SK-N-SH treated with all-trans-retinoic acid at 6 μM for 48 hours (cell line): Measurements from ENCODE around the gene AUTS2.
A peak's percentile ranks its signal among the peaks of the same experiment; 100 is the strongest.

Source experiments
- ATAC-seq: fragments of 200-7000 bp; cut with Tn5 transposase; 3 replicates; pipeline ENCODE4 v1.9.1; 2020; ENCODE audit warnings: mild to moderate bottlenecking, moderate library complexity
- ARNTL ChIP-seq: fragments of 450-650 bp; formaldehyde crosslinking; IDR thresholded peaks from 2 replicates; pipeline ENCODE4 v1.5.0; 2020; ENCODE audit warnings: low read depth, mild to moderate bottlenecking, moderate library complexity, borderline replicate concordance
- BACH2 ChIP-seq: fragments of 250-450 bp; sonication (Bioruptor Pico); IDR thresholded peaks from 2 replicates; pipeline ENCODE4 v1.9.0; 2021; ENCODE audit warnings: mild to moderate bottlenecking, borderline replicate concordance
- CSDC2 ChIP-seq: fragments of 250-450 bp; sonication (Bioruptor Pico); IDR thresholded peaks from 2 replicates; pipeline ENCODE4 v1.5.0; 2020; ENCODE audit warnings: mild to moderate bottlenecking, moderate library complexity
- ESRRG ChIP-seq: fragments of 250-450 bp; sonication (Bioruptor Pico); IDR thresholded peaks from 2 replicates; pipeline ENCODE4 v1.6.1; 2021; ENCODE audit warnings: mild to moderate bottlenecking
- ISL1 ChIP-seq: fragments of 250-450 bp; sonication (Bioruptor Pico); IDR thresholded peaks from 2 replicates; pipeline ENCODE4 v2.1.2; 2022; ENCODE audit warnings: mild to moderate bottlenecking, moderate library complexity
- PPARA ChIP-seq: fragments of 250-450 bp; sonication (Bioruptor Pico); IDR thresholded peaks from 2 replicates; pipeline ENCODE4 v1.5.0; 2020; ENCODE audit warnings: mild to moderate bottlenecking, borderline replicate concordance
- SNAI2 ChIP-seq: fragments of 250-450 bp; sonication (Bioruptor Pico); IDR thresholded peaks from 2 replicates; pipeline ENCODE4 v1.5.0; 2020; ENCODE audit warnings: mild to moderate bottlenecking, moderate library complexity
- TCF4 ChIP-seq: fragments of 250-450 bp; sonication (Bioruptor Pico); IDR thresholded peaks from 2 replicates; pipeline ENCODE4 v1.8.0; 2021; ENCODE audit warnings: mild to moderate bottlenecking, moderate library complexity, borderline replicate concordance
- TOX ChIP-seq: fragments of 250-450 bp; sonication (Bioruptor Pico); IDR thresholded peaks from 2 replicates; pipeline ENCODE4 v1.8.0; 2021; ENCODE audit warnings: mild to moderate bottlenecking, moderate library complexity, borderline replicate concordance
- ZFP3 ChIP-seq: fragments of 250-450 bp; sonication (Bioruptor Pico); IDR thresholded peaks from 2 replicates; pipeline ENCODE4 v1.5.0; 2020; ENCODE audit warnings: mild to moderate bottlenecking, moderate library complexity
- ZFP30 ChIP-seq: fragments of 450-650 bp; formaldehyde crosslinking; IDR thresholded peaks from 2 replicates; pipeline ENCODE4 v1.5.0; 2022; ENCODE audit warnings: mild to moderate bottlenecking, moderate library complexity
- ZNF70 ChIP-seq: fragments of 450-650 bp; formaldehyde crosslinking; IDR thresholded peaks from 2 replicates; pipeline ENCODE4 v1.5.0; 2020; ENCODE audit warnings: mild to moderate bottlenecking, moderate library complexity
- ZNF8 ChIP-seq: fragments of 450-650 bp; formaldehyde crosslinking; IDR thresholded peaks from 2 replicates; pipeline ENCODE4 v1.5.0; 2020; ENCODE audit warnings: mild to moderate bottlenecking, moderate library complexity
- TF ChIP-seq, protein P1 (sequence below): fragments of 250-450 bp; sonication (Bioruptor Pico); IDR thresholded peaks from 2 replicates; pipeline ENCODE4 v1.5.1; 2021; ENCODE audit warnings: mild to moderate bottlenecking, moderate library complexity
- TF ChIP-seq, protein P2 (sequence below): fragments of 250-450 bp; sonication (Bioruptor Pico); IDR thresholded peaks from 2 replicates; pipeline ENCODE4 v1.5.0; 2020; ENCODE audit warnings: mild to moderate bottlenecking, moderate library complexity
- TF ChIP-seq, protein P3 (sequence below): fragments of 250-450 bp; sonication (Bioruptor Pico); IDR thresholded peaks from 2 replicates; pipeline ENCODE4 v1.8.0; 2021; ENCODE audit warnings: low read depth, mild to moderate bottlenecking, moderate library complexity, borderline replicate concordance
- TF ChIP-seq, protein P4 (sequence below): fragments of 250-450 bp; sonication (Bioruptor Pico); IDR thresholded peaks from 2 replicates; pipeline ENCODE4 v1.5.1; 2020; ENCODE audit warnings: low read depth, mild to moderate bottlenecking, moderate library complexity

AUTS2 gene

DNA sequence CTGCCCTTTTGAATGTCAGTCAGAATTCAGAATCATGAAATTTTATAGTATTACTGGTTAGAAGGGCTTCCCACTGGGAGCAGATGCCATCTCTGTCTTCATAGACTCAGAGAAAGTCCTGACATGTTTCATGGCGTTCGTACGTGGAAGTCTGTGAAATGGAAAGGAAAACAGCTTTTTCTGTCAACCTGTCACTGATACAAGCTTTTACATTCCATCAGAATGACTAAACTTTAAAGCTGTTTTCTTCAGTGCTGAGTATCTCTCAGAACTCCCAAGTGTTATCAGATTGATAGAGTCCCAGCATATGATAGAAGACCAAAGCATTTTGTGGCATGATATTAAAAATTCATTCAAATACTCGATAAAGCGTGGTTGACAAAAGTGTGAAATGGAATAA lies 807.0 kb downstream of the AUTS2 start:
- peak; percentile 90 for TF ChIP-seq ISL1
- TF ChIP-seq ZFP30 (CRISPR knock-in tag): no peak
- no peak for TF ChIP-seq BACH2 (CRISPR knock-in tag)
- no peak for TF ChIP-seq SNAI2 (CRISPR knock-in tag)
- TF ChIP-seq TOX (CRISPR knock-in tag): peak; percentile 48; the same call in 1 of the 2 replicates
- TF ChIP-seq ARNTL: no peak
- ATAC-seq: peak; percentile 70

DNA sequence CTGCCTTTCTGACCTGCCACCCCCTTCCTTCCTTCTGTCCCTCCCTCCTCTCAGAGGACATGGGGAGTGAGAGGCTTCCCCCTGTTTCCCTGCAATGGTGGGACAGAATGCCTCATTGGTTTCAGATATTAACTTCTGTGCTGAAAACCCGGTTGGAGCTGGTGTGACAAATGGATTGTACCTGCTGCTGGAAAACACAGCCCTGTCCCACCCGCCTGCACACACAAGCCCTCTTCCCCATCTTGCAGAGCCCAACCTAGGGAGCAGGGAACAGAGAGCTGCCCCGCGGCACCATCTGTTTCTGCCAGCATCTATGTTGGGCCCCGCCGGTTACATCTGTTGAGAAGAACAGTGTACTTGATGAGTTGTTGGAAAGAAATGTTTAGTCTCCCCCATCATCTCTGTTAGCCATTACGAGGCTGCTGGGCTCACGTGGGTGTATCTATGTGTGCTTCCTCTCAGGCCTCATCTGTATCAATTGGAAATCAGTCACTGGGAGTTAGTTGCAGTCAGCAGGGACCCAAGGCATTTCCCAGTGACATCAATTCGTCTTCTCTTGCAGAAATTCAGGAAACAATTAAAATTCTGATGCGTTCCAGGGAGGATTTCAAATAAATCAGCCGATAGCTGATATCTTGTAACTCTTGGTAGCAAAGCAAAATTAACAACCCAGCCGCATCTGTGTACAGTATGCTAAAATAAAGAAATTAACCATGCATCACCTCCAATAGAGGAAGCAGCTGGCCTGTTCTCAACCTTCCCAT lies 808.1 kb downstream of the AUTS2 start:
- ATAC-seq: peak; percentile 75
- peak; percentile 65; the same call in 1 of the 2 replicates for TF ChIP-seq TCF4 (CRISPR knock-in tag)
- TF ChIP-seq, protein P1, sequence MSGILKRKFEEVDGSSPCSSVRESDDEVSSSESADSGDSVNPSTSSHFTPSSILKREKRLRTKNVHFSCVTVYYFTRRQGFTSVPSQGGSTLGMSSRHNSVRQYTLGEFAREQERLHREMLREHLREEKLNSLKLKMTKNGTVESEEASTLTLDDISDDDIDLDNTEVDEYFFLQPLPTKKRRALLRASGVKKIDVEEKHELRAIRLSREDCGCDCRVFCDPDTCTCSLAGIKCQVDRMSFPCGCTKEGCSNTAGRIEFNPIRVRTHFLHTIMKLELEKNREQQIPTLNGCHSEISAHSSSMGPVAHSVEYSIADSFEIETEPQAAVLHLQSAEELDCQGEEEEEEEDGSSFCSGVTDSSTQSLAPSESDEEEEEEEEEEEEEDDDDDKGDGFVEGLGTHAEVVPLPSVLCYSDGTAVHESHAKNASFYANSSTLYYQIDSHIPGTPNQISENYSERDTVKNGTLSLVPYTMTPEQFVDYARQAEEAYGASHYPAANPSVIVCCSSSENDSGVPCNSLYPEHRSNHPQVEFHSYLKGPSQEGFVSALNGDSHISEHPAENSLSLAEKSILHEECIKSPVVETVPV (CRISPR knock-in tag): 0 out of 2 replicates have a peak, but pooled peaks have one; percentile 55
- peak; percentile 66; the same call in 1 of the 2 replicates for TF ChIP-seq ESRRG
- peak; percentile 73 for TF ChIP-seq ISL1
- TF ChIP-seq, protein P2, sequence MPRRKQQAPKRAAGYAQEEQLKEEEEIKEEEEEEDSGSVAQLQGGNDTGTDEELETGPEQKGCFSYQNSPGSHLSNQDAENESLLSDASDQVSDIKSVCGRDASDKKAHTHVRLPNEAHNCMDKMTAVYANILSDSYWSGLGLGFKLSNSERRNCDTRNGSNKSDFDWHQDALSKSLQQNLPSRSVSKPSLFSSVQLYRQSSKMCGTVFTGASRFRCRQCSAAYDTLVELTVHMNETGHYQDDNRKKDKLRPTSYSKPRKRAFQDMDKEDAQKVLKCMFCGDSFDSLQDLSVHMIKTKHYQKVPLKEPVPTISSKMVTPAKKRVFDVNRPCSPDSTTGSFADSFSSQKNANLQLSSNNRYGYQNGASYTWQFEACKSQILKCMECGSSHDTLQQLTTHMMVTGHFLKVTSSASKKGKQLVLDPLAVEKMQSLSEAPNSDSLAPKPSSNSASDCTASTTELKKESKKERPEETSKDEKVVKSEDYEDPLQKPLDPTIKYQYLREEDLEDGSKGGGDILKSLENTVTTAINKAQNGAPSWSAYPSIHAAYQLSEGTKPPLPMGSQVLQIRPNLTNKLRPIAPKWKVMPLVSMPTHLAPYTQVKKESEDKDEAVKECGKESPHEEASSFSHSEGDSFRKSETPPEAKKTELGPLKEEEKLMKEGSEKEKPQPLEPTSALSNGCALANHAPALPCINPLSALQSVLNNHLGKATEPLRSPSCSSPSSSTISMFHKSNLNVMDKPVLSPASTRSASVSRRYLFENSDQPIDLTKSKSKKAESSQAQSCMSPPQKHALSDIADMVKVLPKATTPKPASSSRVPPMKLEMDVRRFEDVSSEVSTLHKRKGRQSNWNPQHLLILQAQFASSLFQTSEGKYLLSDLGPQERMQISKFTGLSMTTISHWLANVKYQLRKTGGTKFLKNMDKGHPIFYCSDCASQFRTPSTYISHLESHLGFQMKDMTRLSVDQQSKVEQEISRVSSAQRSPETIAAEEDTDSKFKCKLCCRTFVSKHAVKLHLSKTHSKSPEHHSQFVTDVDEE: peak; percentile 63; the same call in 1 of the 2 replicates
- TF ChIP-seq ARNTL: no peak
- TF ChIP-seq, all 23 proteins: peak for 5

DNA sequence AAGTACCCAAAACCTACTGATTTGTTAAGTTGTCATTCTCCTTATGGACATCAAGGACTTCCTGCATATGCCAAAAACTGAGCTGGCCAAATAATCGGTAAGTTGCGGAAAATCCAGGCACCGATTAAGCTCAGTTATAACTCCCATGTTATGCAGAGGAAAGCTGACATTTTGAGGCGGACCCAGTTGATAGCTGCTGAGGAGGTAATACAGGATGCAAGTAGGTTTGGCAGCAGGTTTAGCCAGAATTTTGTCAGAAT lies 808.6 kb downstream of the AUTS2 start:
- TF ChIP-seq SNAI2 (CRISPR knock-in tag): no peak
- TF ChIP-seq ZNF8 (CRISPR knock-in tag): no peak
- no peak for TF ChIP-seq TCF4 (CRISPR knock-in tag)
- TF ChIP-seq CSDC2 (CRISPR knock-in tag): no peak
- ATAC-seq: no peak

DNA sequence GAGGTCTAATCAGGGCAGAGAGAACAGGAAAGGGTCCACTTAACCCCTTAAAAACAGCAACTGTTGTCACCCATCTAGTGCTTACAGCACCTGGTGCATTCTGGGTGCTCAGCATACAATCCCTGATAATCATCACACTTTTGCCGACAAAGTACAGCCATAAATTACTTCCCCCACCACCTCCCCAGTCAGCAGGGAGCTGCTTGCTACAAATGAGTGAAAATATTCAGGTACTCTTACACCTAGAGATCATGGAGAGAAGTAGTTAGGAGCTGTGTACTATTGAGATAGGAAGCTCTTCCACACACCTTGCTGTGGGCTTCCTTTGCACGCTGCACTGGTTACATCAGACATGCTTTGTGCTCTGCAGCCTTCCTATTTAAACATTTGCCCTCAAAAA lies 810.2 kb downstream of the AUTS2 start:
- TF ChIP-seq, protein P3, sequence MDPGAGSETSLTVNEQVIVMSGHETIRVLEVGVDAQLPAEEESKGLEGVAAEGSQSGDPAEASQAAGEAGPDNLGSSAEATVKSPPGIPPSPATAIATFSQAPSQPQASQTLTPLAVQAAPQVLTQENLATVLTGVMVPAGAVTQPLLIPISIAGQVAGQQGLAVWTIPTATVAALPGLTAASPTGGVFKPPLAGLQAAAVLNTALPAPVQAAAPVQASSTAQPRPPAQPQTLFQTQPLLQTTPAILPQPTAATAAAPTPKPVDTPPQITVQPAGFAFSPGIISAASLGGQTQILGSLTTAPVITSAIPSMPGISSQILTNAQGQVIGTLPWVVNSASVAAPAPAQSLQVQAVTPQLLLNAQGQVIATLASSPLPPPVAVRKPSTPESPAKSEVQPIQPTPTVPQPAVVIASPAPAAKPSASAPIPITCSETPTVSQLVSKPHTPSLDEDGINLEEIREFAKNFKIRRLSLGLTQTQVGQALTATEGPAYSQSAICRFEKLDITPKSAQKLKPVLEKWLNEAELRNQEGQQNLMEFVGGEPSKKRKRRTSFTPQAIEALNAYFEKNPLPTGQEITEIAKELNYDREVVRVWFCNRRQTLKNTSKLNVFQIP (CRISPR knock-in tag): no peak
- TF ChIP-seq, protein P4, sequence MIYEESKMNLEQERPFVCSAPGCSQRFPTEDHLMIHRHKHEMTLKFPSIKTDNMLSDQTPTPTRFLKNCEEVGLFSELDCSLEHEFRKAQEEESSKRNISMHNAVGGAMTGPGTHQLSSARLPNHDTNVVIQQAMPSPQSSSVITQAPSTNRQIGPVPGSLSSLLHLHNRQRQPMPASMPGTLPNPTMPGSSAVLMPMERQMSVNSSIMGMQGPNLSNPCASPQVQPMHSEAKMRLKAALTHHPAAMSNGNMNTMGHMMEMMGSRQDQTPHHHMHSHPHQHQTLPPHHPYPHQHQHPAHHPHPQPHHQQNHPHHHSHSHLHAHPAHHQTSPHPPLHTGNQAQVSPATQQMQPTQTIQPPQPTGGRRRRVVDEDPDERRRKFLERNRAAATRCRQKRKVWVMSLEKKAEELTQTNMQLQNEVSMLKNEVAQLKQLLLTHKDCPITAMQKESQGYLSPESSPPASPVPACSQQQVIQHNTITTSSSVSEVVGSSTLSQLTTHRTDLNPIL (CRISPR knock-in tag): no peak
- TF ChIP-seq ESRRG: no peak
- no peak for TF ChIP-seq ZFP3 (CRISPR knock-in tag)
- TF ChIP-seq ISL1: no peak
- TF ChIP-seq ZFP30 (CRISPR knock-in tag): no peak
- no peak for TF ChIP-seq ARNTL
- TF ChIP-seq, protein P1 (CRISPR knock-in tag): no peak
- TF ChIP-seq ZNF8 (CRISPR knock-in tag): no peak
- TF ChIP-seq ZNF70 (CRISPR knock-in tag): no peak
- ATAC-seq: no peak

DNA sequence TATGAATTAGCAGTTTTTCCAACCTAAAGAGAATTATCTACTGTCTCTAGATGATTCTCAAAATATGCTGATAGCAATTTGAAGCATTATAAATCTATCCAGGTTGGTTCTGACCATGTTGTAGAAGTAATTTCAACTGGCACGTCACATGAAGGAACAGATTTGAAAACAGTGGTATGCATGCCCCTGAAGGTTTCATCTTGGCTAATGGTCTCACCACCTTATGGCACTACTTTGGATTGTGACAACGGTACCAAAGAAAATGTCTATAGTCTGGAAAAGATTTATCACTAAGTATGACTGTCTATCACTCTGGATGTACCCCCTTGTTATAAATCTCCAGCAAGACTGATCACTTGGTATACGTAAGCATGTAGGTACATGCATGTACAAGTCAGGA lies 810.6 kb downstream of the AUTS2 start:
- ATAC-seq: no peak
- TF ChIP-seq TOX (CRISPR knock-in tag) (no peak), CSDC2 (CRISPR knock-in tag) (no peak), TCF4 (CRISPR knock-in tag) (no peak), ARNTL (no peak), ZFP30 (CRISPR knock-in tag) (no peak), PPARA (no peak)
- TF ChIP-seq, all 23 proteins: peak for 0
